GM21360 (cell line): Measurements from ENCODE around the gene SALL1.

Experiments
- ATAC-seq: cut with Tn5 transposase; IDR thresholded peaks from one replicate; pipeline ENCODE4 v1.9.1; 2021; ENCODE audit warnings: mild to moderate bottlenecking, moderate library complexity; ENCODE audit not compliant: unreplicated experiment

The SALL1 gene

GRCh38 chr16:51143196-51143977 is 7.7 kb downstream of the SALL1 start:
- ATAC-seq = no peak

- no peak for ATAC-seq
These were observed 9.5 kb downstream of the SALL1 start for GRCh38 chr16:51141541-51141940.

- ATAC-seq = no peak
These were observed 10.0 kb downstream of the SALL1 start for GRCh38 chr16:51141106-51141505.

- no peak for ATAC-seq
These were observed 11.0 kb downstream of the SALL1 start for GRCh38 chr16:51140112-51140511.

- no peak for ATAC-seq
These were observed 11.5 kb downstream of the SALL1 start for GRCh38 chr16:51139568-51139967.

- no peak for ATAC-seq
These were observed 12.9 kb downstream of the SALL1 start for GRCh38 chr16:51138178-51138577.

GRCh38 chr16:51137097-51137496 is 14.0 kb downstream of the SALL1 start:
- ATAC-seq = no peak

- ATAC-seq = no peak
These were observed 16.2 kb downstream of the SALL1 start for GRCh38 chr16:51134876-51135275.

- ATAC-seq = no peak
These were observed 16.7 kb downstream of the SALL1 start for GRCh38 chr16:51134269-51134812.

- ATAC-seq = no peak
These were observed 17.4 kb downstream of the SALL1 start for GRCh38 chr16:51133688-51134087.

GRCh38 chr16:51133183-51133582 is 17.9 kb downstream of the SALL1 start:
- ATAC-seq = no peak

- ATAC-seq = no peak
These were observed 18.5 kb downstream of the SALL1 start for GRCh38 chr16:51132490-51133115.

GRCh38 chr16:51131619-51132018 is 19.5 kb downstream of the SALL1 start:
- no peak for ATAC-seq

- ATAC-seq = no peak
These were observed 22.0 kb downstream of the SALL1 start for GRCh38 chr16:51129105-51129504.

- no peak for ATAC-seq
These were observed 25.1 kb downstream of the SALL1 start for GRCh38 chr16:51125992-51126391.

- ATAC-seq = no peak
These were observed 26.2 kb downstream of the SALL1 start for GRCh38 chr16:51124896-51125295.

GRCh38 chr16:51121850-51122249 is 29.2 kb downstream of the SALL1 start:
- no peak for ATAC-seq

GRCh38 chr16:51120730-51121347 is 30.2 kb downstream of the SALL1 start:
- ATAC-seq = no peak

GRCh38 chr16:51119973-51120729 is 30.9 kb downstream of the SALL1 start:
- no peak for ATAC-seq

GRCh38 chr16:51119556-51119955 is 31.5 kb downstream of the SALL1 start:
- ATAC-seq = no peak

GRCh38 chr16:51116353-51116752 is 34.7 kb downstream of the SALL1 start:
- no peak for ATAC-seq
